Lower leg skin (tissue), 3 donors: ENCODE data around the gene CTDSP2.

Experiments
- CTCF ChIP-seq, 3 donors: fragments of 450-650 bp; IDR thresholded peaks; one replicate each; pipeline ENCODE4 v1.5.1; 2016; ENCODE audit warnings: antibody characterized with exemption in 3 of 3, mild to moderate bottlenecking in 3 of 3, moderate library complexity in 2 of 3
- POLR2A ChIP-seq, 2 donors: fragments of 450-650 bp; IDR thresholded peaks; one replicate each; pipeline ENCODE4 v1.6.1; 2016 to 2017; ENCODE audit warnings: antibody characterized with exemption in 2 of 2, mild to moderate bottlenecking in 1 of 2, moderate library complexity in 1 of 2

GRCh38 chr12:57846285-57846576, 298 bp downstream of the CTDSP2 start:
- no peak for TF ChIP-seq CTCF (IDR thresholded peaks at IDR 0.05)
- TF ChIP-seq POLR2A (IDR thresholded peaks at IDR 0.05): no peak
